GM10847 (cell line): ENCODE results near the gene S100A1.

ENCODE experiments used
- POLR2A ChIP-seq: IDR thresholded peaks from 2 replicates; pipeline ENCODE4 v1.6.1; 2011; ENCODE audit not compliant: insufficient read length; ENCODE audit errors: extremely low read depth

The S100A1 gene

GRCh38 chr1:153661111-153661708, 33.0 kb downstream of the S100A1 start:
- TF ChIP-seq POLR2A, result no peak

DNA sequence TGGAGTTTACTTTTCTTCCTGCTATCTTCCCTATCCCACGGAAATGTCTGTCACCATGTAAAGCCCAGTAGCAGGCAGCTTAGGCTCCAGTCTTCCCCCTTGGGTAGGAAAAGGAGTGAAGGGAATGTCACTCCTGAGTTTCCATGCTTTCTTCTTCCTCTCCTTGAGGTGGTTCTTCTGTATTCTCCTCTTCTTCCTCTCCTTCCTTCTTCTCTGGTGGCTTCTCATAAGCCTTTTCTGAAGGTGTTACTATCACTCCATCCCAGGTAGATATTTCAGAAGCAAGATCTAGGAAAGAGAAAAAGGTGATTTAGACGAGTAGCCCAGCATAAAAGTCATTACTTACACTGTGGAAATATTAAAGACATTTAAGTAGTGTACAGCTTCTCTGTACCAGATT, 34.0 kb downstream of the S100A1 start:
- TF ChIP-seq POLR2A, result no peak

DNA sequence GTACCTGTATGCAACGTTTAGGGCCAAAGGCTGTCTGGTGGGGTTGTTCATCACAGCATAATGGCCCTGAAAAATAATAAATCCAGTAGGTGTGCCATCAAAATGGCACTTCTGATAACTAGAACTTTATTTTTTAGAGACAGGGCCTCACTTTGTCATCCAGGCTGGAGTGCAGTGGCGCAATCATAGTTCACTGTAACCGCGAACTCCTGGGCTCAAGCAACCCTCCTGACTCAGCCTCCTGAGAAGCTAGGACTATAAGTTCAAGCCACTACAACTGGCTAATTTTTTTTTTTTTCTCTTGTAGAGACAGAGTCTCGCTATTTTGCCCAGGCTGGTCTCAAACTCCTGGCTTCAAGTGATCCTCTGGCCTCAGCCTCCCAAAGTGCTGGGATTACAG, 35.0 kb downstream of the S100A1 start:
- no peak for TF ChIP-seq POLR2A

DNA sequence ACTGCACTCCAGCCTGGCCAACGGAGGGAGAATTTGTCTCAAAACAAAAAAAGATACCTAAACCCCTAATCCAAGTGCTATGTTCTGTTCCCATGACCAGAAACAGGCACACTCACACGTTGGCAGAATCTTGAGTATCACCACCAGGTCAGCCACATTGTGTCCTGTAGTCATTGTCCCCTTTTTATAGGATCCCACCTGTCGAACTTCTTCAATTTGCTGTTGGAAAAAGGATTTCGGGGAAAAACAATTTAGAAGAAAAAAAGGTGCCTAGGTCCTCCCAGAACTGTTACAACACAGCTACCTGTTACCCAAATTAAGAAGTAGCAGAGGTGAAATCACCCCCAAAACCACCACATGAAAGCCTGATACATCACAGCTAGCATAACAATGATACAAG, 39.2 kb downstream of the S100A1 start:
- no peak for TF ChIP-seq POLR2A

GRCh38 chr1:153669606-153670005, 41.4 kb downstream of the S100A1 start:
- TF ChIP-seq POLR2A, result no peak

- TF ChIP-seq POLR2A, result no peak
Observed at GRCh38 chr1:153670257-153670858, 42.1 kb downstream of the S100A1 start.

- TF ChIP-seq POLR2A, result peak; percentile 69
Observed at GRCh38 chr1:153670859-153671627, 42.8 kb downstream of the S100A1 start, which contains the start of gene ILF2. Gene ILF2, minus strand, starts transcription at chr1:153670993. Its CDS starts 71 bp downstream, at chr1:153670922.

GRCh38 chr1:153673511-153673910, 45.3 kb downstream of the S100A1 start:
- TF ChIP-seq POLR2A, result no peak

GRCh38 chr1:153677718-153678518, 49.7 kb downstream of the S100A1 start:
- TF ChIP-seq POLR2A, result no peak

DNA sequence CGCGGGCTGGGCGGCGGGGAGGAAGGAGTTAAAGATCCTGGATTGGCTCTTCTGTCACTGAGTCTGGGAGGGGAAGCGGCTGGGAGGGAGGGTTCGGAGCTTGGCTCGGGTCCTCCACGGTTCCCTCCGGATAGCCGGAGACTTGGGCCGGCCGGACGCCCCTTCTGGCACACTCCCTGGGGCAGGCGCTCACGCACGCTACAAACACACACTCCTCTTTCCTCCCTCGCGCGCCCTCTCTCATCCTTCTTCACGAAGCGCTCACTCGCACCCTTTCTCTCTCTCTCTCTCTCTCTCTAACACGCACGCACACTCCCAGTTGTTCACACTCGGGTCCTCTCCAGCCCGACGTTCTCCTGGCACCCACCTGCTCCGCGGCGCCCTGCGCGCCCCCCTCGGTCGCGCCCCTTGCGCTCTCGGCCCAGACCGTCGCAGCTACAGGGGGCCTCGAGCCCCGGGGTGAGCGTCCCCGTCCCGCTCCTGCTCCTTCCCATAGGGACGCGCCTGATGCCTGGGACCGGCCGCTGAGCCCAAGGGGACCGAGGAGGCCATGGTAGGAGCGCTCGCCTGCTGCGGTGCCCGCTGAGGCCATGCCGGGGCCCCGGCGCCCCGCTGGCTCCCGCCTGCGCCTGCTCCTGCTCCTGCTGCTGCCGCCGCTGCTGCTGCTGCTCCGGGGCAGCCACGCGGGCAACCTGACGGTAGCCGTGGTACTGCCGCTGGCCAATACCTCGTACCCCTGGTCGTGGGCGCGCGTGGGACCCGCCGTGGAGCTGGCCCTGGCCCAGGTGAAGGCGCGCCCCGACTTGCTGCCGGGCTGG, 50.5 kb downstream of the S100A1 start, which contains the start of gene NPR1:
NPR1 (plus strand) TSS at position 170 of the 818 bp plus-strand sequence; CDS start at position 591, 421 bp downstream.
- no peak for TF ChIP-seq POLR2A

DNA sequence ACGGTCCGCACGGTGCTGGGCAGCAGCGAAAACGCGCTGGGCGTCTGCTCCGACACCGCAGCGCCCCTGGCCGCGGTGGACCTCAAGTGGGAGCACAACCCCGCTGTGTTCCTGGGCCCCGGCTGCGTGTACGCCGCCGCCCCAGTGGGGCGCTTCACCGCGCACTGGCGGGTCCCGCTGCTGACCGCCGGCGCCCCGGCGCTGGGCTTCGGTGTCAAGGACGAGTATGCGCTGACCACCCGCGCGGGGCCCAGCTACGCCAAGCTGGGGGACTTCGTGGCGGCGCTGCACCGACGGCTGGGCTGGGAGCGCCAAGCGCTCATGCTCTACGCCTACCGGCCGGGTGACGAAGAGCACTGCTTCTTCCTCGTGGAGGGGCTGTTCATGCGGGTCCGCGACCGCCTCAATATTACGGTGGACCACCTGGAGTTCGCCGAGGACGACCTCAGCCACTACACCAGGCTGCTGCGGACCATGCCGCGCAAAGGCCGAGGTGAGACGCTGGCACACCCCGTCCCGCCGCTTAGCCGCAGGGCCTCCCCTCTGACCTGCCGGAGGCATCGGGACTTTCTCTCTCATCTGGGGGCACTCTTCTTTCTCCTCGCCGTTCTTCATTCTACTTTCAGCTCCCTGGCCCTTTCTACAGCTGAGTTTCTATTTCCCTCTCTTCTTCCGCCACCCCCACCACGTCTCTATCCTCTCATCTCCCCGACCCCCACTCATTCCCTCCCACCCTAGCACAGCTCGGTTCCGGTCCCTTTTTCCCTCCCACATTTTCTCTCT, 51.3 kb downstream of the S100A1 start:
- no peak for TF ChIP-seq POLR2A

DNA sequence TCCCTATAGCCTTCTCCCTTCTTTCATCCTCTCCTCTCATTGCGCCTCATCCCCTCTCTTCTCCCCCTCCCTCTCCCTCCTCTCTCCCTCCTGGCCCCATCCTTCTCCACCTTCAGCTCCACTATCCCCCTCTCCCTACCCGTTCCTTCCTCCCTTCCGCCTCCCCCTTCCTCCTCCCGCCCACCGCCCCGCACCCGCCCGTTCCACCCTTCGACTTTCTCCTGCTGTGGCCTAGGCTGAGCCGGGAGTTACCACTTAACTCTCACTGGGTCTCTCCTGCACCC, 51.8 kb downstream of the S100A1 start:
- no peak for TF ChIP-seq POLR2A
